A549 (cell line): ENCODE measurements around the gene LRRC57.

Source experiments
- CEBPB ChIP-seq, 2 experiments: fragments of >200 bp in 1 of 2; sonication (Bioruptor Twin) in 1 of 2; formaldehyde crosslinking in 1 of 2; IDR thresholded peaks; 2 replicates each; pipeline ENCODE4 v1.6.1; 2012 to 2016
- HOXB13 ChIP-seq: fragments of 250-450 bp; sonication (Bioruptor Pico); IDR thresholded peaks from 2 replicates; pipeline ENCODE4 v1.5.0; 2020; ENCODE audit warnings: low read depth, mild to moderate bottlenecking, moderate library complexity
- POLR2A ChIP-seq: IDR thresholded peaks from 2 replicates; pipeline ENCODE4 v1.6.1; 2012; ENCODE audit warnings: mild to moderate bottlenecking, low read length
- RAD21 ChIP-seq, 2 experiments: fragments of >200 bp in 1 of 2; sonication (Bioruptor Twin) in 1 of 2; formaldehyde crosslinking in 1 of 2; IDR thresholded peaks in 1 of 2; conservative IDR thresholded peaks in 1 of 2; 2 replicates in 1 of 2; 3 replicates in 1 of 2; pipeline ENCODE4 v1.6.1; 2012 to 2018; ENCODE audit warnings: inconsistent platforms in 1 of 2
- TF ChIP-seq, protein P1 (sequence below): fragments of >200 bp; sonication (Bioruptor Twin); formaldehyde crosslinking; IDR thresholded peaks from 3 replicates; pipeline ENCODE4 v1.5.1; 2016
- TF ChIP-seq, protein P2 (sequence below): IDR thresholded peaks from 2 replicates; pipeline ENCODE4 v1.6.1; 2012

DNA sequence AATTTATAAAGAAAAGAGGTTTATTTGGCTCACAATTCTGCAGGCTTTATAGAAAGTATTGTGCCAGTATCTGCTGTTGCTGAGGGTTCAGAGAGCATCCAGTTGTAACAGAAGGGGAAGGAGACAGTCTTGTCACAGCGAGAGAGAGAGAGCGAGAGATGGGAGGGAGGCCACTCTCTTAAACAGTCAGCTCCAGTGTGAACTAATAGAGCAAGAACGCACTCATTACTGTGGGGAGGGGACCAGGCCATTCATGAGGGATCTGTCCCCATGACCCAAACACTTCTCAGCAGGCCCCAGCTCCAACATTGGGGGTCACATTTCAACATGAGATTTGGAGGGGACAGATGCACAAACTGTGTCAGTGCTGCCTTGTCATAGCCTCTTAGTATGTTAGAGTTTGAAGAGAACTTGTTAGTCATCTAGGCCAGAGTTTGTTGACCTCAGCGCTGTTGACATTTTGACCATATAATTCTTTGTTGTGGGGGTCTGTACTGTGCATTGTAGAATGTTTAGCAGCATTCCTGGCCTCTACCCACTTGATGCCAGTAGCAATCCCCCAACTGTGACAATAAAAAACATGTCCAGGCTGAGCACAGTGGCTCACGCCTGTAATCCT, 42.1 kb upstream of the LRRC57 start:
- TF ChIP-seq CEBPB (IDR thresholded peaks at IDR 0.05) (no peak), HOXB13 (CRISPR knock-in tag) (no peak), RAD21 (conservative IDR thresholded peaks at IDR 0.05 in 1 of 2, IDR thresholded peaks at IDR 0.05 in 1 of 2) (no peak), POLR2A (no peak)
- TF ChIP-seq, protein P1, sequence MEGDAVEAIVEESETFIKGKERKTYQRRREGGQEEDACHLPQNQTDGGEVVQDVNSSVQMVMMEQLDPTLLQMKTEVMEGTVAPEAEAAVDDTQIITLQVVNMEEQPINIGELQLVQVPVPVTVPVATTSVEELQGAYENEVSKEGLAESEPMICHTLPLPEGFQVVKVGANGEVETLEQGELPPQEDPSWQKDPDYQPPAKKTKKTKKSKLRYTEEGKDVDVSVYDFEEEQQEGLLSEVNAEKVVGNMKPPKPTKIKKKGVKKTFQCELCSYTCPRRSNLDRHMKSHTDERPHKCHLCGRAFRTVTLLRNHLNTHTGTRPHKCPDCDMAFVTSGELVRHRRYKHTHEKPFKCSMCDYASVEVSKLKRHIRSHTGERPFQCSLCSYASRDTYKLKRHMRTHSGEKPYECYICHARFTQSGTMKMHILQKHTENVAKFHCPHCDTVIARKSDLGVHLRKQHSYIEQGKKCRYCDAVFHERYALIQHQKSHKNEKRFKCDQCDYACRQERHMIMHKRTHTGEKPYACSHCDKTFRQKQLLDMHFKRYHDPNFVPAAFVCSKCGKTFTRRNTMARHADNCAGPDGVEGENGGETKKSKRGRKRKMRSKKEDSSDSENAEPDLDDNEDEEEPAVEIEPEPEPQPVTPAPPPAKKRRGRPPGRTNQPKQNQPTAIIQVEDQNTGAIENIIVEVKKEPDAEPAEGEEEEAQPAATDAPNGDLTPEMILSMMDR = no peak
- TF ChIP-seq, protein P2, sequence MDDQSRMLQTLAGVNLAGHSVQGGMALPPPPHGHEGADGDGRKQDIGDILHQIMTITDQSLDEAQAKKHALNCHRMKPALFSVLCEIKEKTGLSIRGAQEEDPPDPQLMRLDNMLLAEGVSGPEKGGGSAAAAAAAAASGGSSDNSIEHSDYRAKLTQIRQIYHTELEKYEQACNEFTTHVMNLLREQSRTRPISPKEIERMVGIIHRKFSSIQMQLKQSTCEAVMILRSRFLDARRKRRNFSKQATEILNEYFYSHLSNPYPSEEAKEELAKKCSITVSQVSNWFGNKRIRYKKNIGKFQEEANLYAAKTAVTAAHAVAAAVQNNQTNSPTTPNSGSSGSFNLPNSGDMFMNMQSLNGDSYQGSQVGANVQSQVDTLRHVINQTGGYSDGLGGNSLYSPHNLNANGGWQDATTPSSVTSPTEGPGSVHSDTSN = no peak
